OCI-LY3 (cell line): Measurements from ENCODE around the gene GPRC5B.
A peak's percentile ranks its signal among the peaks of the same experiment; 100 is the strongest.

Source experiments
- H2AFZ ChIP-seq: fragments of 200-600, 300-600 bp; shearing (Covaris generic); 2 replicates; pipeline ENCODE4 v1.6.0; 2014; ENCODE audit warnings: antibody characterized with exemption, low read depth, low read length
- H3K27ac ChIP-seq: fragments of 200-600, 300-600 bp; sonication (generic); 2 replicates; pipeline ENCODE4 v1.5.1; 2014; ENCODE audit warnings: mild to moderate bottlenecking, low read length, moderate library complexity, mixed read lengths
- H3K27me3 ChIP-seq: fragments of 200-600, 300-600 bp; sonication (generic); 2 replicates; pipeline ENCODE4 v1.6.1; 2014; ENCODE audit warnings: low read depth, low read length, mixed read lengths
- H3K36me3 ChIP-seq: fragments of 200-600, 300-600 bp; sonication (generic); replicated peaks from 2 replicates; pipeline ENCODE3; 2014; ENCODE audit warnings: low read depth, low read length, mixed read lengths
- H3K4me1 ChIP-seq: fragments of 300-600, 200-600 bp; sonication (generic); 2 replicates; pipeline ENCODE4 v1.6.1; 2014; ENCODE audit warnings: low read length, mixed read lengths
- H3K4me2 ChIP-seq: fragments of 200-600, 300-600 bp; sonication (generic); 2 replicates; pipeline ENCODE4 v1.6.1; 2014; ENCODE audit warnings: low read length, mixed read lengths
- H3K4me3 ChIP-seq: fragments of 300-600, 200-600 bp; sonication (generic); 2 replicates; pipeline ENCODE4 v1.5.1; 2014; ENCODE audit warnings: antibody characterized with exemption, mild to moderate bottlenecking, low read length, moderate library complexity
- H3K79me2 ChIP-seq: fragments of 300-600, 200-600 bp; shearing (Covaris generic); 2 replicates; pipeline ENCODE4 v1.6.1; 2014; ENCODE audit warnings: mild to moderate bottlenecking, low read length, mixed read lengths
- H3K9ac ChIP-seq: fragments of 300-600, 200-600 bp; shearing (Covaris generic); 2 replicates; pipeline ENCODE4 v1.6.0; 2014; ENCODE audit warnings: mild to moderate bottlenecking, low read length, moderate library complexity
- H3K9me3 ChIP-seq: fragments of 200-600, 300-600 bp; shearing (Covaris generic); 2 replicates; pipeline ENCODE4 v1.6.1; 2014; ENCODE audit warnings: low read length, mixed read lengths; ENCODE audit not compliant: insufficient read depth
- H4K20me1 ChIP-seq: fragments of 200-600, 300-600 bp; sonication (generic); 2 replicates; pipeline ENCODE4 v1.6.1; 2016; ENCODE audit warnings: low read length, mixed read lengths; ENCODE audit not compliant: insufficient read depth
- EZH2phosphoT487 ChIP-seq: fragments of 200-600 bp; shearing (Covaris generic); IDR thresholded peaks from 2 replicates; pipeline ENCODE4 v1.6.1; 2018; ENCODE audit warnings: antibody characterized with exemption, mixed run types, low read depth
- TF ChIP-seq, protein P1 (sequence below): fragments of 200-600, 300-600 bp; sonication (generic); IDR thresholded peaks from 2 replicates; pipeline ENCODE4 v1.5.1; 2014; ENCODE audit warnings: antibody characterized with exemption, low read length, low read depth

The GPRC5B gene

GRCh38 chr16:19888834-19889233 lies 4.2 kb upstream of the GPRC5B start:
- H3K9me3 ChIP-seq, result no peaks in the 10 kb centered on the region
- H3K9ac ChIP-seq, result no peak overlapping the region
- peaks cover 2% of the 10 kb centered on the region; the same call in 1 of the 2 replicates for H3K79me2 ChIP-seq
- no peak overlapping the region for H2AFZ ChIP-seq
- peak overlapping the region; percentile 28 for H3K4me2 ChIP-seq
- no peaks in the 10 kb centered on the region for H4K20me1 ChIP-seq
- TF ChIP-seq, protein P1, sequence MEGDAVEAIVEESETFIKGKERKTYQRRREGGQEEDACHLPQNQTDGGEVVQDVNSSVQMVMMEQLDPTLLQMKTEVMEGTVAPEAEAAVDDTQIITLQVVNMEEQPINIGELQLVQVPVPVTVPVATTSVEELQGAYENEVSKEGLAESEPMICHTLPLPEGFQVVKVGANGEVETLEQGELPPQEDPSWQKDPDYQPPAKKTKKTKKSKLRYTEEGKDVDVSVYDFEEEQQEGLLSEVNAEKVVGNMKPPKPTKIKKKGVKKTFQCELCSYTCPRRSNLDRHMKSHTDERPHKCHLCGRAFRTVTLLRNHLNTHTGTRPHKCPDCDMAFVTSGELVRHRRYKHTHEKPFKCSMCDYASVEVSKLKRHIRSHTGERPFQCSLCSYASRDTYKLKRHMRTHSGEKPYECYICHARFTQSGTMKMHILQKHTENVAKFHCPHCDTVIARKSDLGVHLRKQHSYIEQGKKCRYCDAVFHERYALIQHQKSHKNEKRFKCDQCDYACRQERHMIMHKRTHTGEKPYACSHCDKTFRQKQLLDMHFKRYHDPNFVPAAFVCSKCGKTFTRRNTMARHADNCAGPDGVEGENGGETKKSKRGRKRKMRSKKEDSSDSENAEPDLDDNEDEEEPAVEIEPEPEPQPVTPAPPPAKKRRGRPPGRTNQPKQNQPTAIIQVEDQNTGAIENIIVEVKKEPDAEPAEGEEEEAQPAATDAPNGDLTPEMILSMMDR, result no peak
- TF ChIP-seq EZH2phosphoT487, result no peak
- no peaks in the 10 kb centered on the region for H3K36me3 ChIP-seq
- H3K27ac ChIP-seq, result no peak overlapping the region
- no peaks in the 10 kb centered on the region for H3K27me3 ChIP-seq
- H3K4me3 ChIP-seq, result no peak overlapping the region
- H3K4me1 ChIP-seq, result peaks cover 22% of the 10 kb centered on the region

DNA sequence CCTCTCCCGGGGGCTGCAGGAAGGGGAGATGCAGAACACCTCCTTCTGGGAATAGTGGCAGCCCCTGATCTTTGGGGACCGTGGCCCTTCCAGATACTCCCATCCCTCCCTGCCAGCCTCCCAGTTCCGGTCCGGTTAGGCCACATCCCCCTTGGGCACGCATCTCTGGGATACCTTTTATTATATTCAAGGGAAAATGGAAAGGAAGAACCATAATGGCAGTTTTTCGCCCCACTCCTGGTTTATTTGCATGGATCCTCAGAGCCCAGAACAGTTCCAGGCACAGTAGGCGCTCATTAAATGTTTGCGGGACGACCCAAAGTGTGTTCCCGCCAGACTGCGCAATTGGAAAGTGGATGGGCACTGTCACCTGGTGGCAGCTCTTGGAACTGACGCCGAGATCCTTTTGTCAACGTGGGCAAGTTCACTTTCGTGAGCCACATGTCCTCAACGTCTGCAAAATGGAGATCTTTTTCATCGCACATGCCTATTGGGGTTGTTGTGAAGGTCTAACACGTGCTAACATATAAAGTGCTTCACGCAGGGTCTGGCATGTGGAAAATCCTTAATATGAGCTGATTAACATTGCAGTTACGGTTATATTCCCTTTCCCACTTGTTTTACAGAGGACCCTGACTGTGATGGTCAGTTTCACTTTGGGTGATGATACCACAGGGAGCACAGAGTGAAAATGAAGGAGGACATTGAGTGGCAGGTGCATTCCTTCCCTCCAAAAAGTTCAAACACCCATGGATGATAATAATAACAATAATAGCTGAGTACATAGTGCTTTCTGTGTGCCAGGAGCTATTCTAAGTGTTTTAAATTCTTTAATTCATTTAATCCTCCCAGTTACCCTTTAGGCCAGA lies 1.7 kb upstream of the GPRC5B start:
- H3K27ac ChIP-seq, result no peak overlapping the region
- H3K36me3 ChIP-seq, result no peaks in the 10 kb centered on the region
- H4K20me1 ChIP-seq, result no peaks in the 10 kb centered on the region
- H3K79me2 ChIP-seq, result peaks cover 24% of the 10 kb centered on the region; the same call in 1 of the 2 replicates
- H3K9me3 ChIP-seq, result no peaks in the 10 kb centered on the region
- H3K4me1 ChIP-seq, result peaks cover 31% of the 10 kb centered on the region
- peak overlapping the region; percentile 32 for H3K4me3 ChIP-seq
- H3K9ac ChIP-seq, result peak overlapping the region; percentile 36
- no peak for TF ChIP-seq EZH2phosphoT487
- TF ChIP-seq, protein P1, result peak; percentile 98
- no peaks in the 10 kb centered on the region for H3K27me3 ChIP-seq
- H3K4me2 ChIP-seq, result peak overlapping the region; percentile 53
- H2AFZ ChIP-seq, result peak overlapping the region; percentile 93

DNA sequence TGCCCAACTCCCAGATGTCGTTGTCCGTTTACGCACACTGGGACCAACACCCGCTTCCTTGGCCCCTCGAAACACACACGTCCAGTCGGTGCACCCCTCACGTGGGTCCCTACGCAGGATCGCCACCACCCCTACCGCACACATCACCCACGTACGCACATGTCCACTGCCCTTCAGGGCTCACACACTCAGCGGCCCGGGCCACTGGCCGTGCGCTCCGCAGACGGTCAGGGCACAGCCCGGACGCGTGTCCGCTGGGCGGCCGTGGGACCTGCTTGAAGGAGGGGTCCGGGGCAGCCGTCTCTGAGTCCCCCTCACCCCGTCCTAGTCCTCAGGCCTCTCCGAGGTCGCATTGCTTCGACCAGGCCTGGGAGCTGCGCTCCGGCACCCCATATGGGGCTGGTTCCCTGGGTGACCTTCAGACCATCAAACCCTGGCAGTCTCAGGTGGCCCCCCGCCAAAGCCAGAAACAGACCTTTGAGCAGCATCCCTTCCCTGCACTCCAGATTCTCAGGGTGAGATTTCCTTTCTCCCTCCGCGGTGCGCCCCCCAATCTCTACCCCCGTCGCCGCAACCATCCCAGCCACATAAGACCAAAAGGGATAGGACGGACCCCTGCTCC lies 914 bp upstream of the GPRC5B start:
- Histone ChIP-seq H2AFZ (peak overlapping the region; percentile 71; the same call in 1 of the 2 replicates), H3K4me2 (peak overlapping the region; percentile 53), H4K20me1 (no peaks in the 10 kb centered on the region), H3K4me1 (peaks cover 31% of the 10 kb centered on the region), H3K9me3 (no peaks in the 10 kb centered on the region), H3K9ac (peak overlapping the region; percentile 9; the same call in 1 of the 2 replicates), H3K27me3 (no peaks in the 10 kb centered on the region), H3K36me3 (no peaks in the 10 kb centered on the region), H3K4me3 (peak overlapping the region; percentile 32; the same call in 1 of the 2 replicates), H3K27ac (no peak overlapping the region), H3K79me2 (peaks cover 24% of the 10 kb centered on the region; the same call in 1 of the 2 replicates)
- no peak for TF ChIP-seq EZH2phosphoT487
- TF ChIP-seq, protein P1, result no peak

DNA sequence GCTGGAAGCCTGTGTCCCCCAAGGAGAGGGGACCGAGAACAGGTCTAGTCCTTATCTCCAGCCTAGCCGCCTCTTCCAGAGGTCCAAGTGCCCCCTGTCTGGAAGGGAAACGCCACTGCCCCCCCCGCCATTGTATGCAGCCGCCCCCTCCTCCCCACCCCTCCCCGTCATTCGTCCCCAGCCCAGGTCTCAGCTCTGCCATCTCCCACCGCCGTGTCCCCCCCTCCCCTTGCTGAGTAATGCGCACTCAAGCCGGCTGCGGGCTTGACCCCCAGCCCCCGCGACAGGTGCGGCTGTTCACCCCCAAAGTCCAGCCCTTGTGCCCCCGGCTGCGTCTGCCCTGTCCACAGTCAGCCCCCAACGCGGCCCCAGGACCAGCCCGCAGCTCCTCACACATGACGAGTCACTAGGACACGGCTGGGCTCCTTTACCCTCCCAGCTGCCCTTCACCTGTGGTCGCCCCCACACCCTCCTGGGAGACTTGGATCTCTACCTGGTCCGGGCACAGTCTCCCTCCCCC lies 622 bp downstream of the GPRC5B start:
- no peaks in the 10 kb centered on the region for H3K36me3 ChIP-seq
- H2AFZ ChIP-seq, result no peak overlapping the region
- peak overlapping the region; percentile 77 for H3K4me3 ChIP-seq
- peak overlapping the region; percentile 33 for H3K4me2 ChIP-seq
- peak overlapping the region; percentile 71 for H3K9ac ChIP-seq
- peaks cover 36% of the 10 kb centered on the region for H3K4me1 ChIP-seq
- peaks cover 24% of the 10 kb centered on the region; the same call in 1 of the 2 replicates for H3K79me2 ChIP-seq
- H3K27ac ChIP-seq, result no peak overlapping the region
- TF ChIP-seq, protein P1, result no peak
- TF ChIP-seq EZH2phosphoT487, result no peak
- H3K9me3 ChIP-seq, result no peaks in the 10 kb centered on the region
- H4K20me1 ChIP-seq, result no peaks in the 10 kb centered on the region
- H3K27me3 ChIP-seq, result no peaks in the 10 kb centered on the region
